Natural killer cell (primary cell): ENCODE results near the gene PTPRU. TPM values are rescaled to one million over a fixed set of nuclear protein-coding genes. Genes with fewer than 3 reads are reported as not detected.
A peak's percentile ranks its signal among the peaks of the same experiment; 100 is the strongest.

ENCODE experiments used
- ATAC-seq, 3 donors: fragments of 150-1000 bp in 2 of 3; fragments of 200-7000 bp in 1 of 3; cut with Tn5 transposase; 1 replicate in 1 of 3; 2 replicates in 2 of 3; pipeline ENCODE4 v1.10.0; 2021; ENCODE audit warnings: mild to moderate bottlenecking in 2 of 3, moderate library complexity in 2 of 3
- DNase-seq, 2 donors: peaks; one replicate each; pipeline versions ENCODE4 v3.0.0 to v3.0.0-alpha.2; 2013 to 2021; ENCODE audit warnings: mixed read lengths in 1 of 2
- H3K27ac ChIP-seq: one replicate; pipeline ENCODE4 v1.5.1; 2013; ENCODE audit warnings: mild to moderate bottlenecking, low read length
- H3K27me3 ChIP-seq: one replicate; pipeline ENCODE4 v1.6.1; 2013; ENCODE audit warnings: low read length; ENCODE audit not compliant: control insufficient read depth, insufficient read depth
- H3K36me3 ChIP-seq: one replicate; pipeline ENCODE4 v1.6.1; 2013; ENCODE audit warnings: low read length; ENCODE audit not compliant: control insufficient read depth, insufficient read depth
- H3K4me1 ChIP-seq: one replicate; pipeline ENCODE4 v1.6.1; 2013; ENCODE audit warnings: low read length; ENCODE audit not compliant: control insufficient read depth, insufficient read depth
- H3K4me3 ChIP-seq: one replicate; pipeline ENCODE4 v1.5.1; 2013; ENCODE audit warnings: low read length
- H3K9me3 ChIP-seq: one replicate; pipeline ENCODE4 v1.6.1; 2013; ENCODE audit warnings: low read length; ENCODE audit not compliant: control insufficient read depth, insufficient read depth
- H3K27ac Mint-ChIP-seq, 2 donors: one replicate each; pipeline ENCODE4 v1.8.0; 2022; ENCODE audit warnings: mild to moderate bottlenecking in 2 of 2, mixed read lengths in 2 of 2, moderate library complexity in 1 of 2
- H3K27me3 Mint-ChIP-seq, 2 donors: one replicate each; pipeline ENCODE4 v1.8.0; 2022; ENCODE audit warnings: low read depth in 2 of 2, mixed read lengths in 2 of 2
- H3K36me3 Mint-ChIP-seq: one replicate; pipeline ENCODE4 v1.8.0; 2022; ENCODE audit warnings: mixed read lengths
- H3K4me1 Mint-ChIP-seq, 2 donors: one replicate each; pipeline ENCODE4 v1.8.0; 2022; ENCODE audit warnings: mixed read lengths in 2 of 2
- H3K4me3 Mint-ChIP-seq: one replicate; pipeline ENCODE4 v1.8.0; 2022; ENCODE audit warnings: mild to moderate bottlenecking, moderate library complexity, mixed read lengths
- H3K9me3 Mint-ChIP-seq, 2 donors: one replicate each; pipeline ENCODE4 v1.8.0; 2022; ENCODE audit warnings: mixed read lengths in 2 of 2
- CTCF ChIP-seq: fragments of 200-600 bp; IDR thresholded peaks from one replicate; pipeline ENCODE4 v1.8.0; 2022; ENCODE audit warnings: antibody characterized with exemption
- WGBS: methylation state at CpG from one replicate; pipeline ENCODE4 v1.1.7; 2013; ENCODE audit warnings: missing lambda C conversion rate; ENCODE audit not compliant: insufficient coverage; 5-methylcytosine and 5-hydroxymethylcytosine counted together
- intact Hi-C: fragments of 100-400 bp; cut with micrococcal nuclease; formaldehyde crosslinking; loops from one replicate; pipeline ENCODE4 v1.14.2; 2022
- total RNA-seq, 4 donors: library from RNA; stranded (reverse); fragments of 120-200 nt in 1 of 4; gene quantifications; one replicate each; pipeline versions ENCODE4 v1.2.3 to v1.2.4, GENCODE V29; 2013 to 2022

PTPRU gene
- total RNA-seq, 3 donors from 2014 or later (not counting 1 experiment from before 2014, with no cell fraction given), result 0.54 to 1.6 (median 0.79) TPM

- 46% methylated on average over 6 of the region's 6 CpGs for WGBS
- no peaks in the 10 kb centered on the region for H3K36me3 Mint-ChIP-seq
- DNase-seq, result peak in 1 of 2 donors; percentile 9
Measured at GRCh38 chr1:29332204-29332603, 95.9 kb downstream of the PTPRU start.

GRCh38 chr1:29333008-29333407, 96.7 kb downstream of the PTPRU start:
- H3K36me3 ChIP-seq, result no peaks in the 10 kb centered on the region
- Mint-ChIP-seq H3K27me3 (peaks cover 12 to 45% of the 10 kb centered on the region in 2 donors), H3K27ac (no peak overlapping the region), H3K9me3 (no peaks in the 10 kb centered on the region), H3K4me3 (no peak overlapping the region), H3K4me1 (no peaks in the 10 kb centered on the region), H3K36me3 (no peaks in the 10 kb centered on the region)
- H3K9me3 ChIP-seq, result no peaks in the 10 kb centered on the region
- no peak overlapping the region for H3K4me3 ChIP-seq
- DNase-seq (no peak), ATAC-seq (no peak)
- H3K27me3 ChIP-seq, result no peaks in the 10 kb centered on the region
- no peaks in the 10 kb centered on the region for H3K4me1 ChIP-seq
- WGBS, result 80% methylated on average over 3 of the region's 3 CpGs
- intact Hi-C loops, result no loop called here
- TF ChIP-seq CTCF, result no peak
- no peak overlapping the region for H3K27ac ChIP-seq

More at GRCh38 chr1:29332204-29332603, 95.9 kb downstream of the PTPRU start:
- H3K27me3 Mint-ChIP-seq, result peaks cover 10 to 37% of the 10 kb centered on the region in 2 donors
- H3K4me1 Mint-ChIP-seq, result no peaks in the 10 kb centered on the region
- no peak overlapping the region for H3K27ac ChIP-seq
- TF ChIP-seq CTCF, result no peak
- H3K9me3 Mint-ChIP-seq, result no peaks in the 10 kb centered on the region
- H3K4me3 ChIP-seq, result no peak overlapping the region
- H3K27me3 ChIP-seq, result no peaks in the 10 kb centered on the region
- intact Hi-C loops, result no loop called here
- no peak overlapping the region for H3K4me3 Mint-ChIP-seq
- no peaks in the 10 kb centered on the region for H3K4me1 ChIP-seq
- H3K36me3 ChIP-seq, result no peaks in the 10 kb centered on the region
- H3K27ac Mint-ChIP-seq, result no peak overlapping the region
- ATAC-seq, result peak in 1 of 3 donors; percentile 39
- no peaks in the 10 kb centered on the region for H3K9me3 ChIP-seq

- Histone ChIP-seq H3K27me3 (no peaks in the 10 kb centered on the region), H3K4me3 (no peak overlapping the region), H3K27ac (no peak overlapping the region), H3K9me3 (no peaks in the 10 kb centered on the region), H3K36me3 (no peaks in the 10 kb centered on the region), H3K4me1 (no peaks in the 10 kb centered on the region)
- Mint-ChIP-seq H3K9me3 (no peaks in the 10 kb centered on the region), H3K36me3 (no peaks in the 10 kb centered on the region), H3K27me3 (peaks cover 16 to 57% of the 10 kb centered on the region in 2 donors), H3K4me3 (no peak overlapping the region), H3K27ac (no peak overlapping the region), H3K4me1 (no peaks in the 10 kb centered on the region)
- DNase-seq, result no peak
- no peak for ATAC-seq
- TF ChIP-seq CTCF, result no peak
- intact Hi-C loops, result no loop called here
Measured at GRCh38 chr1:29335573-29335972, 99.3 kb downstream of the PTPRU start.

- intact Hi-C loops, result no loop called here
- Histone ChIP-seq H3K27me3 (no peaks in the 10 kb centered on the region), H3K4me3 (no peak overlapping the region), H3K36me3 (no peaks in the 10 kb centered on the region), H3K4me1 (no peaks in the 10 kb centered on the region), H3K27ac (no peak overlapping the region), H3K9me3 (no peaks in the 10 kb centered on the region)
- H3K4me3 Mint-ChIP-seq, result no peak overlapping the region
- ATAC-seq (no peak), DNase-seq (no peak)
- TF ChIP-seq CTCF, result no peak
- H3K27ac Mint-ChIP-seq, result no peak overlapping the region
- H3K36me3 Mint-ChIP-seq, result no peaks in the 10 kb centered on the region
- H3K27me3 Mint-ChIP-seq, result peaks cover 24 to 61% of the 10 kb centered on the region in 2 donors
- 70% methylated on average over 3 of the region's 3 CpGs for WGBS
- H3K9me3 Mint-ChIP-seq, result no peaks in the 10 kb centered on the region
- H3K4me1 Mint-ChIP-seq, result no peaks in the 10 kb centered on the region
Measured at GRCh38 chr1:29338908-29339575, 102.7 kb downstream of the PTPRU start.
